ENCODE results near the gene ANAPC2. TPM values are rescaled to one million over a fixed set of nuclear protein-coding genes. Genes with fewer than 3 reads are reported as not detected.

ANAPC2 gene
- total RNA-seq, 1 donor: 25.7 TPM

- TF ChIP-seq CTCF (IDR thresholded peaks at IDR 0.05; ENCODE audit: insufficient read depth, low read length): no peak
- DNase-seq (ENCODE audit: low read depth): no peak
- H3K4me3 ChIP-seq (ENCODE audit: low read depth, low read length): no peak within 1 kb of the TSS
Observed at GRCh38 chr9:137169896-137170358, 18.4 kb downstream of the ANAPC2 start, which contains the start of gene LRRC26. Gene LRRC26 (minus strand): TSS chr9:137170051. CDS start chr9:137169943, 108 bp downstream.

DNA sequence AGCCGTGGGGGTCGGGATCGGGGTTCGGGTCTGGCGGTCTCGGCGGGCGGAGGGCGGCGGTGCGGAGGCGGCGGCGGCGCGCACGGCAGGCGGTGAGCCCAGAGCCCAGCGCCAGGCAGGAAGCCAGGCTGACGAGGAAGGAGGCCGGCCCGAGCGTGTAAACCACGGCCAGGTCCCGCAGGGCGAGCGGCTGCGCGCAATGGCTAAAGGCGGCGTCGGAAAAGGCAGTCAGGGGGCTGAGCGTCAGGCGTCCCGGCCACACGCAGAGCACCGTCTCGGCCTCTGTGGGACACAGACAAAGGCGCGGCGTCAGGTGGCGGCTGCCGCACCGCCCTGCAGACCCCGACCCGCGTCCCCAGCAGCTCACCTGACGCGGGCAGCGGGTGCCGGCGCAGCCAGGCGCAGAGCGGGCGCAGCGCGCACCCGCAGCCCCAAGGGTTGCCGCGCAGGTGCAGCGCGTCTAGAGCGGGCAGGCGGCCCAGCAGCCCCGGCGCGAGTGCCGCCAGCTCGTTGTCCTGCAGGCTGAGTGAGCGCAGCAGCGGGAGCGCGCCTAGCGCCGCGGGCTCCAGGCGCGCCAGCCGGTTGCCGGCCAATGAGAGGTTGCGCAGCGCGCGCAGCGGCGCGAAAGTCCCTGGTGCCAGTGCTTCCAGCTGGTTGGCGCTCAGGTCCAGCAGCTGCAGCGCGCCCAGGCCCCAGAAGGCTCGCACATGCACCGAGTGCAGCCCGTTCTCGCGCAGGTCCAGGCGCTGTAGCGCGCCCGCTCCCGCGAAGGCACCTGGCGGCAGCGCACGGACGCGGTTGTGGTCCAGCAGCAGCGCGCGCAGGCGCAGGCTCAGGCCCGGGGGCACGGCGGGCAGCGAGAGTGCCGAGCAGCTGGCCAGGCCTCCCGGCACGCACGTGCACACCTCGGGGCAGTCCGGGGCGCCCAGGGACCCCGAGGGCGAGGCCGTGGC, 19.2 kb downstream of the ANAPC2 start:
- no peak for TF ChIP-seq CTCF (IDR thresholded peaks at IDR 0.05; ENCODE audit: insufficient read depth, low read length)
- no peak overlapping the region for H3K4me3 ChIP-seq (ENCODE audit: low read depth, low read length)

DNA sequence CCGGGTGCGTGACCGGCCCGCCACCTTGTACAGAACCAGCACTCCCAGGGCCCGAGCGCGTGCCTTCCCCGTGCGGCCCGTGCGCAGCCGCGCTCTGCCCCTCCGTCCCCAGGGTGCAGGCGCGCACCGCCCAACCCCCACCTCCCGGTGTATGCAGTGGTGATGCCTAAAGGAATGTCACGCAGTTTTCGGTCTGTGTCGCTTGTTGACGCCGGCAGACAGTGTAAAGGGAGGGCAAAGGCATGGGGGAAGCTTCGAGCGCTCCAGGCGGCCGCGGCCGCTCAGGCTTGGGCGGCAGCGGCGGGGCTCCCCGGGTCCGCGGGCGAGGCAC, 19.8 kb downstream of the ANAPC2 start:
- TF ChIP-seq CTCF (IDR thresholded peaks at IDR 0.05; ENCODE audit: insufficient read depth, low read length): no peak
- DNase-seq (ENCODE audit: low read depth): no peak
- H3K4me3 ChIP-seq (ENCODE audit: low read depth, low read length): no peak overlapping the region

More for the DNA sequence above, 19.2 kb downstream of the ANAPC2 start:
- DNase-seq (ENCODE audit: low read depth): peak; percentile 15

- TF ChIP-seq CTCF (IDR thresholded peaks at IDR 0.05; ENCODE audit: insufficient read depth, low read length): no peak
- no peak overlapping the region for H3K4me3 ChIP-seq (ENCODE audit: low read depth, low read length)
- DNase-seq (ENCODE audit: low read depth): no peak
Observed at GRCh38 chr9:137167747-137168572, 20.4 kb downstream of the ANAPC2 start.

DNA sequence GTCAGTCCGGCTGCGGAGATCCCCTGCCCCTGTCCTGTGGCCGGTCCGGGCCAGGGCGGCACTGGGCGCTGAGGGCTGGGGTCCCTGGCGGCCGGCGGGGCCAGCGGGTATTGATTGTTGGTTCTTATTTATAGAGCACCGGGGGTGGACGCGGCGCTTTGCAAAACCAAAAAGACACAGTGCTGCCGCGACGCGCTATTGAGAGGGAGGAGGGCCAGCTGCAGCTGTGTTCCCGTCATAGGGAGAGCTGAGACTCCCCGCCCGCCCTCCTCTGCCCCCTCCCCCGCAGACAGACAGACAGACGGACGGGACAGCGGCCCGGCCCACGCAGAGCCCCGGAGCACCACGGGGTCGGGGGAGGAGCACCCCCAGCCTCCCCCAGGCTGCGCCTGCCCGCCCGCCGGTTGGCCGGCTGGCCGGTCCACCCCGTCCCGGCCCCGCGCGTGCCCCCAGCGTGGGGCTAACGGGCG, 21.0 kb downstream of the ANAPC2 start:
- DNase-seq (ENCODE audit: low read depth): no peak
- H3K4me3 ChIP-seq (ENCODE audit: low read depth, low read length): no peak overlapping the region
- TF ChIP-seq CTCF (IDR thresholded peaks at IDR 0.05; ENCODE audit: insufficient read depth, low read length): no peak

GRCh38 chr9:137166380-137167229, 21.8 kb downstream of the ANAPC2 start:
- no peak for DNase-seq (ENCODE audit: low read depth)
- no peak overlapping the region for H3K4me3 ChIP-seq (ENCODE audit: low read depth, low read length)
- TF ChIP-seq CTCF (IDR thresholded peaks at IDR 0.05; ENCODE audit: insufficient read depth, low read length): no peak

All from fibroblast of the aortic adventitia (primary cell).